HepG2 (cell line): ENCODE data around the gene SEMA5B.

Experiments
- AGO2 ChIP-seq: fragments of 200-400 bp; formaldehyde crosslinking; optimal IDR thresholded peaks from 2 replicates; pipeline ENCODE3; 2017; ENCODE audit warnings: mild to moderate bottlenecking, low read depth, low read length, moderate library complexity
- CTCF ChIP-seq: sonication (generic); formaldehyde crosslinking; IDR thresholded peaks from 2 replicates; pipeline ENCODE4 v1.5.0; 2020; ENCODE audit warnings: mild to moderate bottlenecking, missing genetic modification reagents, moderate library complexity
- MAX ChIP-seq: IDR thresholded peaks from 2 replicates; pipeline ENCODE4 v1.6.1; 2012; ENCODE audit warnings: inconsistent platforms

GRCh38 chr3:123021996-123022510 is 5.5 kb downstream of the SEMA5B start:
- TF ChIP-seq CTCF (CRISPR knock-in tag): no peak
- TF ChIP-seq MAX: no peak
- no peak for TF ChIP-seq AGO2
